H9 (cell line): Measurements from ENCODE around the gene B9D2. TPM values are rescaled to one million over a fixed set of nuclear protein-coding genes. Genes with fewer than 3 reads are reported as not detected.

ENCODE experiments used
- DNase-seq: peaks from one replicate; pipeline ENCODE4 v3.0.0-alpha.2; 2017
- H2AFZ ChIP-seq: one replicate; pipeline ENCODE4 v1.6.1; 2013; ENCODE audit warnings: mild to moderate bottlenecking, low read length, control low read depth, moderate library complexity
- H2AK5ac ChIP-seq: 2 replicates; pipeline ENCODE4 v1.6.1; 2013; ENCODE audit warnings: low read length, control low read depth, mixed read lengths; ENCODE audit not compliant: insufficient read length
- H2BK120ac ChIP-seq: one replicate; pipeline ENCODE4 v1.6.1; 2013; ENCODE audit warnings: low read depth, mild to moderate bottlenecking, low read length, control low read depth, inconsistent platforms; ENCODE audit not compliant: poor library complexity, severe bottlenecking
- H2BK12ac ChIP-seq: 2 replicates; pipeline ENCODE4 v1.6.1; 2013; ENCODE audit warnings: low read length, control low read depth, mixed read lengths, low read depth; ENCODE audit not compliant: insufficient read length
- H2BK15ac ChIP-seq: 2 replicates; pipeline ENCODE4 v1.6.1; 2013; ENCODE audit warnings: low read depth, low read length, control low read depth
- H2BK20ac ChIP-seq: one replicate; pipeline ENCODE4 v1.6.1; 2013; ENCODE audit warnings: low read depth, mild to moderate bottlenecking, low read length, control low read depth, inconsistent platforms; ENCODE audit not compliant: poor library complexity, severe bottlenecking
- H2BK5ac ChIP-seq: 2 replicates; pipeline ENCODE4 v1.6.1; 2013; ENCODE audit warnings: low read length, control low read depth, mixed read lengths; ENCODE audit not compliant: insufficient read length
- H3K14ac ChIP-seq: 2 replicates; pipeline ENCODE4 v1.6.1; 2013; ENCODE audit warnings: low read length, control low read depth; ENCODE audit not compliant: insufficient read depth
- H3K18ac ChIP-seq: 2 replicates; pipeline ENCODE4 v1.6.1; 2013; ENCODE audit warnings: low read depth, mild to moderate bottlenecking, mixed read lengths, low read length, control low read depth; ENCODE audit not compliant: insufficient read length
- H3K23ac ChIP-seq: 2 replicates; pipeline ENCODE4 v1.6.1; 2013; ENCODE audit warnings: low read length, control low read depth, mixed read lengths, low read depth; ENCODE audit not compliant: insufficient read length
- H3K23me2 ChIP-seq: 2 replicates; pipeline ENCODE4 v1.6.1; 2013; ENCODE audit warnings: low read depth, mild to moderate bottlenecking, mixed read lengths, low read length, control low read depth; ENCODE audit not compliant: insufficient read length, poor library complexity, severe bottlenecking
- H3K27ac ChIP-seq: 2 replicates; pipeline ENCODE4 v1.5.1; 2013; ENCODE audit warnings: low read length, control low read depth, mixed read lengths, low read depth; ENCODE audit not compliant: insufficient read length
- H3K27me3 ChIP-seq: 2 replicates; pipeline ENCODE4 v1.6.1; 2013; ENCODE audit warnings: low read length, control low read depth, inconsistent platforms; ENCODE audit not compliant: insufficient read depth
- H3K4ac ChIP-seq: 2 replicates; pipeline ENCODE4 v1.6.1; 2013; ENCODE audit warnings: low read depth, mild to moderate bottlenecking, control low read depth, inconsistent platforms, low read length, moderate library complexity
- H3K4me1 ChIP-seq: 2 replicates; pipeline ENCODE4 v1.6.1; 2013; ENCODE audit warnings: low read length, control low read depth, inconsistent platforms; ENCODE audit not compliant: insufficient read depth
- H3K4me2 ChIP-seq: 2 replicates; pipeline ENCODE4 v1.6.1; 2013; ENCODE audit warnings: low read length, control low read depth, mixed read lengths; ENCODE audit not compliant: insufficient read length, insufficient read depth
- H3K56ac ChIP-seq: 2 replicates; pipeline ENCODE4 v1.6.1; 2013; ENCODE audit warnings: low read depth, mild to moderate bottlenecking, mixed read lengths, low read length, control low read depth; ENCODE audit not compliant: insufficient read length
- H3K79me1 ChIP-seq: 2 replicates; pipeline ENCODE4 v1.6.1; 2013; ENCODE audit warnings: low read depth, mild to moderate bottlenecking, moderate library complexity, low read length, control low read depth, inconsistent platforms; ENCODE audit not compliant: insufficient read depth, poor library complexity, severe bottlenecking
- H3K79me2 ChIP-seq: 2 replicates; pipeline ENCODE4 v1.6.1; 2013; ENCODE audit warnings: low read length, control low read depth, inconsistent platforms; ENCODE audit not compliant: insufficient read depth
- H3K9ac ChIP-seq: 2 replicates; pipeline ENCODE4 v1.6.1; 2013; ENCODE audit warnings: low read length, control low read depth, mixed read lengths; ENCODE audit not compliant: insufficient read length; ENCODE audit errors: extremely low read depth
- H3K9me3 ChIP-seq: one replicate; pipeline ENCODE4 v1.6.1; 2013; ENCODE audit warnings: low read depth, low read length, inconsistent platforms; ENCODE audit not compliant: control insufficient read depth
- H3T11ph ChIP-seq: one replicate; pipeline ENCODE4 v1.6.1; 2013; ENCODE audit warnings: mild to moderate bottlenecking, low read length, control low read depth, inconsistent platforms
- H4K20me1 ChIP-seq: one replicate; pipeline ENCODE4 v1.6.1; 2013; ENCODE audit not compliant: control insufficient read depth, insufficient read length, insufficient read depth
- H4K5ac ChIP-seq: 2 replicates; pipeline ENCODE4 v1.6.1; 2013; ENCODE audit warnings: low read depth, mild to moderate bottlenecking, mixed read lengths, low read length, control low read depth; ENCODE audit not compliant: insufficient read length
- H4K8ac ChIP-seq: replicated peaks from 2 replicates; pipeline ENCODE4 v1.6.1; 2013; ENCODE audit warnings: low read length, control low read depth, mixed read lengths, low read depth; ENCODE audit not compliant: insufficient read length
- H4K91ac ChIP-seq: 2 replicates; pipeline ENCODE4 v1.6.1; 2013; ENCODE audit warnings: low read depth, mild to moderate bottlenecking, moderate library complexity, mixed read lengths, low read length, control low read depth; ENCODE audit not compliant: insufficient read length
- H3K27ac Mint-ChIP-seq, 3 experiments: 2 replicates in 2 of 3; 3 replicates in 1 of 3; pipeline ENCODE4 v1.8.0; 2020 to 2021; ENCODE audit warnings: mixed read lengths in 3 of 3, mild to moderate bottlenecking in 1 of 3, moderate library complexity in 1 of 3
- H3K27me3 Mint-ChIP-seq: 2 replicates; pipeline ENCODE4 v1.8.0; 2021; ENCODE audit warnings: low read depth, mild to moderate bottlenecking, moderate library complexity, mixed read lengths
- H3K36me3 Mint-ChIP-seq, 3 experiments: 2 replicates in 2 of 3; 3 replicates in 1 of 3; pipeline ENCODE4 v1.8.0; 2020 to 2021; ENCODE audit warnings: low read depth in 3 of 3, mixed read lengths in 3 of 3; ENCODE audit not compliant: insufficient read depth in 1 of 3
- H3K4me1 Mint-ChIP-seq, 2 experiments: 2 replicates each; pipeline ENCODE4 v1.8.0; 2020; ENCODE audit warnings: mixed read lengths in 2 of 2
- H3K4me3 Mint-ChIP-seq, 2 experiments: 2 replicates in 1 of 2; 3 replicates in 1 of 2; pipeline ENCODE4 v1.8.0; 2020 to 2021; ENCODE audit warnings: mild to moderate bottlenecking in 2 of 2, mixed read lengths in 2 of 2, moderate library complexity in 1 of 2
- H3K9me3 Mint-ChIP-seq, 2 experiments: 2 replicates in 1 of 2; 3 replicates in 1 of 2; pipeline ENCODE4 v1.8.0; 2020; ENCODE audit warnings: mild to moderate bottlenecking in 2 of 2, mixed read lengths in 2 of 2, moderate library complexity in 1 of 2
- WGBS: extraction: QIAGEN DNeasy Blood & Tissue Kit; methylation state at CpG from one replicate; pipeline ENCODE4 v1.1.7; 2013; ENCODE audit warnings: missing lambda C conversion rate, low lambda C conversion rate, mixed read lengths; ENCODE audit not compliant: insufficient read length; ENCODE audit errors: extremely low coverage; 5-methylcytosine and 5-hydroxymethylcytosine counted together
- total RNA-seq: library from RNA; stranded (reverse); gene quantifications from 2 replicates; pipeline ENCODE4 v1.2.1, GENCODE V29; 2021
- TF ChIP-seq, protein P1 (sequence below): fragments of 200-600 bp; sonication (generic); conservative IDR thresholded peaks from 3 replicates; pipeline ENCODE4 v1.8.0; 2021; ENCODE audit warnings: antibody characterized with exemption, mild to moderate bottlenecking

B9D2 gene
- total RNA-seq, 1 experiment from 2014 or later = 4.8 TPM

DNA sequence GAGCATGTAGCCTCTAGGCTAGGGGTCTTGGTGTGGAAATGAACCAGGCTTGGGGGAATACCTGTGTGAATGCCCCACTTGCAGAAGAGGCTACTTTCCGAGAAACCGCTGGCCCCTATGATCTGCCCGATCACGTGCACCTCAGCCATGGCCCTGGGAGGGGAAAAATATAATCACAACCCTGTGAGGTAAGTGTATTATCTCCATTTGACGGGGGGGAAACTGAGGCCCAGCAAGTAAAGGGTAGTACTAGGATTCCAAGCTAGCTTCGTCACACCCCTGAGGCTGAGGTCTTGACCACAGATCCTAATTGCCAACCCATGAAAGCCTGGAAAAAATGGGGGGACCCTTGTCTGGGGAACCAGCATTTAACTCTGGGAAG lies 587 bp downstream of the B9D2 start:
- Histone ChIP-seq H2AK5ac (no peak overlapping the region), H3T11ph (no peak overlapping the region), H2BK120ac (no peak overlapping the region), H3K79me1 (no peaks in the 10 kb centered on the region), H3K14ac (no peak overlapping the region), H3K4me2 (peak overlapping the region; percentile 73), H4K20me1 (no peaks in the 10 kb centered on the region), H3K79me2 (no peaks in the 10 kb centered on the region), H2BK15ac (no peak overlapping the region), H3K4me1 (no peaks in the 10 kb centered on the region), H3K56ac (no peak overlapping the region), H3K23me2 (peaks cover 8% of the 10 kb centered on the region), H4K5ac (no peak overlapping the region), H4K8ac (no peak overlapping the region), H2BK12ac (no peak overlapping the region), H3K27ac (no peak overlapping the region), H3K23ac (no peak overlapping the region), H3K18ac (no peak overlapping the region), H4K91ac (no peak overlapping the region), H2AFZ (no peak overlapping the region), H2BK20ac (no peak overlapping the region), H3K4ac (no peak overlapping the region), H3K27me3 (no peaks in the 10 kb centered on the region), H3K9ac (peak overlapping the region; percentile 23), H3K9me3 (no peaks in the 10 kb centered on the region), H2BK5ac (no peak overlapping the region)
- Mint-ChIP-seq H3K27ac (peak overlapping the region in 1 of 3 experiments; percentile 100; a peak in 1 of 7 replicates), H3K27me3 (no peaks in the 10 kb centered on the region), H3K36me3 (no peaks in the 10 kb centered on the region; a peak in 1 of 7 replicates), H3K4me1 (peaks cover 2 to 8% of the 10 kb centered on the region in 2 experiments; a peak in 2 of 4 replicates), H3K9me3 (no peaks in the 10 kb centered on the region), H3K4me3 (peak overlapping the region; percentile 93 to 94)
- TF ChIP-seq, protein P1, sequence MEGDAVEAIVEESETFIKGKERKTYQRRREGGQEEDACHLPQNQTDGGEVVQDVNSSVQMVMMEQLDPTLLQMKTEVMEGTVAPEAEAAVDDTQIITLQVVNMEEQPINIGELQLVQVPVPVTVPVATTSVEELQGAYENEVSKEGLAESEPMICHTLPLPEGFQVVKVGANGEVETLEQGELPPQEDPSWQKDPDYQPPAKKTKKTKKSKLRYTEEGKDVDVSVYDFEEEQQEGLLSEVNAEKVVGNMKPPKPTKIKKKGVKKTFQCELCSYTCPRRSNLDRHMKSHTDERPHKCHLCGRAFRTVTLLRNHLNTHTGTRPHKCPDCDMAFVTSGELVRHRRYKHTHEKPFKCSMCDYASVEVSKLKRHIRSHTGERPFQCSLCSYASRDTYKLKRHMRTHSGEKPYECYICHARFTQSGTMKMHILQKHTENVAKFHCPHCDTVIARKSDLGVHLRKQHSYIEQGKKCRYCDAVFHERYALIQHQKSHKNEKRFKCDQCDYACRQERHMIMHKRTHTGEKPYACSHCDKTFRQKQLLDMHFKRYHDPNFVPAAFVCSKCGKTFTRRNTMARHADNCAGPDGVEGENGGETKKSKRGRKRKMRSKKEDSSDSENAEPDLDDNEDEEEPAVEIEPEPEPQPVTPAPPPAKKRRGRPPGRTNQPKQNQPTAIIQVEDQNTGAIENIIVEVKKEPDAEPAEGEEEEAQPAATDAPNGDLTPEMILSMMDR = no peak
- no CpG with 5 or more reads among the region's 6 CpGs for WGBS
- DNase-seq = no peak
